Measurements from ENCODE around the gene CNTNAP4. TPM values are rescaled to one million over a fixed set of nuclear protein-coding genes. Genes with fewer than 3 reads are reported as not detected.

The CNTNAP4 gene
- total and polyA plus RNA-seq, 2 of the 8 experiments (the other 6 are each of a cell fraction or from before 2014, with no cell fraction given): not detected

DNA sequence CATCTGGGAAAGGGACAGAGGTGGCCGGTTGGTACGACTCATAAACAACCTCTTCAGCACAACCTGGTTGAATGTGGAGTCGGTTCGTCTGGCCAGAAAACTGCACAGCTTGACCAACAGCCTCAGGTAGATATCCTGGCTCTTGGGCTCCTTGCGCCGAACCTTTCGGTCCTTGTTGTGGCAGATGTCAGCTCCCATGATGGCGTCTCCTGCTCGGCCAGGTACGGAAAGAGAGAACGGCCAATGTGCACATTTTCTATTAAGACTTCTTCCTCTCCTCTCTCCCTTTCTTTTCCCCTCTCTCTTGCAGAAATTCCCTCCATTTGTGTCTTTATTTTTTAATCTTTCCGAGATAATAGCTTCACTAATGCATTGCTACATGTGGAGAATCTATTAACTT is 41.8 kb upstream of the CNTNAP4 start (continued):
- TF ChIP-seq, protein P1, sequence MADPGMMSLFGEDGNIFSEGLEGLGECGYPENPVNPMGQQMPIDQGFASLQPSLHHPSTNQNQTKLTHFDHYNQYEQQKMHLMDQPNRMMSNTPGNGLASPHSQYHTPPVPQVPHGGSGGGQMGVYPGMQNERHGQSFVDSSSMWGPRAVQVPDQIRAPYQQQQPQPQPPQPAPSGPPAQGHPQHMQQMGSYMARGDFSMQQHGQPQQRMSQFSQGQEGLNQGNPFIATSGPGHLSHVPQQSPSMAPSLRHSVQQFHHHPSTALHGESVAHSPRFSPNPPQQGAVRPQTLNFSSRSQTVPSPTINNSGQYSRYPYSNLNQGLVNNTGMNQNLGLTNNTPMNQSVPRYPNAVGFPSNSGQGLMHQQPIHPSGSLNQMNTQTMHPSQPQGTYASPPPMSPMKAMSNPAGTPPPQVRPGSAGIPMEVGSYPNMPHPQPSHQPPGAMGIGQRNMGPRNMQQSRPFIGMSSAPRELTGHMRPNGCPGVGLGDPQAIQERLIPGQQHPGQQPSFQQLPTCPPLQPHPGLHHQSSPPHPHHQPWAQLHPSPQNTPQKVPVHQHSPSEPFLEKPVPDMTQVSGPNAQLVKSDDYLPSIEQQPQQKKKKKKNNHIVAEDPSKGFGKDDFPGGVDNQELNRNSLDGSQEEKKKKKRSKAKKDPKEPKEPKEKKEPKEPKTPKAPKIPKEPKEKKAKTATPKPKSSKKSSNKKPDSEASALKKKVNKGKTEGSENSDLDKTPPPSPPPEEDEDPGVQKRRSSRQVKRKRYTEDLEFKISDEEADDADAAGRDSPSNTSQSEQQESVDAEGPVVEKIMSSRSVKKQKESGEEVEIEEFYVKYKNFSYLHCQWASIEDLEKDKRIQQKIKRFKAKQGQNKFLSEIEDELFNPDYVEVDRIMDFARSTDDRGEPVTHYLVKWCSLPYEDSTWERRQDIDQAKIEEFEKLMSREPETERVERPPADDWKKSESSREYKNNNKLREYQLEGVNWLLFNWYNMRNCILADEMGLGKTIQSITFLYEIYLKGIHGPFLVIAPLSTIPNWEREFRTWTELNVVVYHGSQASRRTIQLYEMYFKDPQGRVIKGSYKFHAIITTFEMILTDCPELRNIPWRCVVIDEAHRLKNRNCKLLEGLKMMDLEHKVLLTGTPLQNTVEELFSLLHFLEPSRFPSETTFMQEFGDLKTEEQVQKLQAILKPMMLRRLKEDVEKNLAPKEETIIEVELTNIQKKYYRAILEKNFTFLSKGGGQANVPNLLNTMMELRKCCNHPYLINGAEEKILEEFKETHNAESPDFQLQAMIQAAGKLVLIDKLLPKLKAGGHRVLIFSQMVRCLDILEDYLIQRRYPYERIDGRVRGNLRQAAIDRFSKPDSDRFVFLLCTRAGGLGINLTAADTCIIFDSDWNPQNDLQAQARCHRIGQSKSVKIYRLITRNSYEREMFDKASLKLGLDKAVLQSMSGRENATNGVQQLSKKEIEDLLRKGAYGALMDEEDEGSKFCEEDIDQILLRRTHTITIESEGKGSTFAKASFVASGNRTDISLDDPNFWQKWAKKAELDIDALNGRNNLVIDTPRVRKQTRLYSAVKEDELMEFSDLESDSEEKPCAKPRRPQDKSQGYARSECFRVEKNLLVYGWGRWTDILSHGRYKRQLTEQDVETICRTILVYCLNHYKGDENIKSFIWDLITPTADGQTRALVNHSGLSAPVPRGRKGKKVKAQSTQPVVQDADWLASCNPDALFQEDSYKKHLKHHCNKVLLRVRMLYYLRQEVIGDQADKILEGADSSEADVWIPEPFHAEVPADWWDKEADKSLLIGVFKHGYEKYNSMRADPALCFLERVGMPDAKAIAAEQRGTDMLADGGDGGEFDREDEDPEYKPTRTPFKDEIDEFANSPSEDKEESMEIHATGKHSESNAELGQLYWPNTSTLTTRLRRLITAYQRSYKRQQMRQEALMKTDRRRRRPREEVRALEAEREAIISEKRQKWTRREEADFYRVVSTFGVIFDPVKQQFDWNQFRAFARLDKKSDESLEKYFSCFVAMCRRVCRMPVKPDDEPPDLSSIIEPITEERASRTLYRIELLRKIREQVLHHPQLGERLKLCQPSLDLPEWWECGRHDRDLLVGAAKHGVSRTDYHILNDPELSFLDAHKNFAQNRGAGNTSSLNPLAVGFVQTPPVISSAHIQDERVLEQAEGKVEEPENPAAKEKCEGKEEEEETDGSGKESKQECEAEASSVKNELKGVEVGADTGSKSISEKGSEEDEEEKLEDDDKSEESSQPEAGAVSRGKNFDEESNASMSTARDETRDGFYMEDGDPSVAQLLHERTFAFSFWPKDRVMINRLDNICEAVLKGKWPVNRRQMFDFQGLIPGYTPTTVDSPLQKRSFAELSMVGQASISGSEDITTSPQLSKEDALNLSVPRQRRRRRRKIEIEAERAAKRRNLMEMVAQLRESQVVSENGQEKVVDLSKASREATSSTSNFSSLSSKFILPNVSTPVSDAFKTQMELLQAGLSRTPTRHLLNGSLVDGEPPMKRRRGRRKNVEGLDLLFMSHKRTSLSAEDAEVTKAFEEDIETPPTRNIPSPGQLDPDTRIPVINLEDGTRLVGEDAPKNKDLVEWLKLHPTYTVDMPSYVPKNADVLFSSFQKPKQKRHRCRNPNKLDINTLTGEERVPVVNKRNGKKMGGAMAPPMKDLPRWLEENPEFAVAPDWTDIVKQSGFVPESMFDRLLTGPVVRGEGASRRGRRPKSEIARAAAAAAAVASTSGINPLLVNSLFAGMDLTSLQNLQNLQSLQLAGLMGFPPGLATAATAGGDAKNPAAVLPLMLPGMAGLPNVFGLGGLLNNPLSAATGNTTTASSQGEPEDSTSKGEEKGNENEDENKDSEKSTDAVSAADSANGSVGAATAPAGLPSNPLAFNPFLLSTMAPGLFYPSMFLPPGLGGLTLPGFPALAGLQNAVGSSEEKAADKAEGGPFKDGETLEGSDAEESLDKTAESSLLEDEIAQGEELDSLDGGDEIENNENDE (IDR thresholded peaks at IDR 0.05; ENCODE audit: insufficient replicate concordance, low read length): no peak
- TF ChIP-seq, protein P2, sequence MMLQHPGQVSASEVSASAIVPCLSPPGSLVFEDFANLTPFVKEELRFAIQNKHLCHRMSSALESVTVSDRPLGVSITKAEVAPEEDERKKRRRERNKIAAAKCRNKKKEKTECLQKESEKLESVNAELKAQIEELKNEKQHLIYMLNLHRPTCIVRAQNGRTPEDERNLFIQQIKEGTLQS (IDR thresholded peaks at IDR 0.05; ENCODE audit: insufficient read depth, low read depth, low read length): no peak
- TF ChIP-seq EGR1 (IDR thresholded peaks at IDR 0.05; ENCODE audit: borderline replicate concordance, low read depth, low read length) (no peak), KDM5A (IDR thresholded peaks at IDR 0.05; ENCODE audit: low read length) (no peak)
- TF ChIP-seq, protein P3, sequence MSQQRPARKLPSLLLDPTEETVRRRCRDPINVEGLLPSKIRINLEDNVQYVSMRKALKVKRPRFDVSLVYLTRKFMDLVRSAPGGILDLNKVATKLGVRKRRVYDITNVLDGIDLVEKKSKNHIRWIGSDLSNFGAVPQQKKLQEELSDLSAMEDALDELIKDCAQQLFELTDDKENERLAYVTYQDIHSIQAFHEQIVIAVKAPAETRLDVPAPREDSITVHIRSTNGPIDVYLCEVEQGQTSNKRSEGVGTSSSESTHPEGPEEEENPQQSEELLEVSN (IDR thresholded peaks at IDR 0.05): no peak
